HFF-Myc (cell line): ENCODE results near the gene CMTR1.
"Not testable (repeated sequence)": the region's sequence is repeated elsewhere in the genome, so short reads cannot be mapped to it uniquely, and the experiment has no call there.

Experiments used
- DNase-seq: peaks from one replicate; pipeline ENCODE4 v3.0.0-alpha.2; 2011; ENCODE audit warnings: low read depth; ENCODE audit errors: extremely low read depth
- H3K4me3 ChIP-seq: replicated peaks from 2 replicates; pipeline ENCODE4 v1.5.1; 2011; ENCODE audit warnings: low read depth, mild to moderate bottlenecking, control low read depth, low read length
- CTCF ChIP-seq: IDR thresholded peaks from 2 replicates; pipeline ENCODE4 v1.5.1; 2012; ENCODE audit warnings: mild to moderate bottlenecking, low read depth, low read length, control low read depth; ENCODE audit errors: missing control alignments

CMTR1 gene

GRCh38 chr6:37499433-37500293, 66.6 kb downstream of the CMTR1 start, which contains the start of gene CCDC167:
Gene CCDC167, minus strand, starts transcription at chr6:37499893. Its CDS starts 30 bp downstream, at chr6:37499863.
- peak within 1 kb of the TSS; percentile 63 for H3K4me3 ChIP-seq
- DNase-seq: peak; percentile 97
- no peak for TF ChIP-seq CTCF

GRCh38 chr6:37500294-37500608, 67.2 kb downstream of the CMTR1 start:
- DNase-seq: no peak
- peak overlapping the region; percentile 63 for H3K4me3 ChIP-seq
- no peak for TF ChIP-seq CTCF

GRCh38 chr6:37500904-37501303, 67.9 kb downstream of the CMTR1 start:
- not testable (repeated sequence) for DNase-seq, H3K4me3 ChIP-seq

GRCh38 chr6:37501632-37502491, 68.8 kb downstream of the CMTR1 start:
- no peak for TF ChIP-seq CTCF
- no peak for DNase-seq
- H3K4me3 ChIP-seq: no peak overlapping the region

GRCh38 chr6:37502703-37503291, 69.8 kb downstream of the CMTR1 start:
- no peak overlapping the region for H3K4me3 ChIP-seq
- TF ChIP-seq CTCF: no peak
- no peak for DNase-seq

GRCh38 chr6:37503309-37503965, 70.4 kb downstream of the CMTR1 start:
- no peak for TF ChIP-seq CTCF
- H3K4me3 ChIP-seq: no peak overlapping the region
- no peak for DNase-seq

GRCh38 chr6:37504024-37504423, 71.0 kb downstream of the CMTR1 start:
- no peak for DNase-seq
- H3K4me3 ChIP-seq: no peak overlapping the region
- TF ChIP-seq CTCF: no peak
